Measurements from ENCODE around the gene ZNF683. TPM values are rescaled to one million over a fixed set of nuclear protein-coding genes. Genes with fewer than 3 reads are reported as not detected.

Gene ZNF683
- total RNA-seq, 4 donors from 2014 or later = 0.62 TPM; not detected in 3

DNA sequence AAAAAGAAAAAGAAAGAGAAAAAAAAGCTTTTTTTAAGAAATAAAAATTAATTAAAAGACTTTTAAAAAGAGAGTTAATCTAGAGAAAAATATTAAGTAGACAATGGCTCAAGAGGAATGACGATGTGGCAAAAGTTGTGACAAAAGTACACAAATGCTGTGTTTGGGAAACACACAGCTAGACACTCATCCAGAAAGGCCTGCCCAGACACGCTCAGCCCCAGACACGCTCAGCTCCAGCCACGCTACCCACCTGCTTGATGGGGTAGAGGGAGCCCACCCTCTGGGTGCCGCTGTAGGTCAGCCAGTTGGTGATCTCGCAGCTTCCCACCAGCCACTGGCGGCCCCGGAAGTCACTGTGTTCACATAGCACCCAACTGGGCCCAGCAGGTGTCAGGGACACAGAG, 44.6 kb downstream of the ZNF683 start:
- H3K9me3 ChIP-seq = no peaks in the 10 kb centered on the region
- no peak for TF ChIP-seq POLR2A (IDR thresholded peaks at IDR 0.05)
- TF ChIP-seq EP300 (IDR thresholded peaks at IDR 0.05) = no peak
- TF ChIP-seq, protein P1, sequence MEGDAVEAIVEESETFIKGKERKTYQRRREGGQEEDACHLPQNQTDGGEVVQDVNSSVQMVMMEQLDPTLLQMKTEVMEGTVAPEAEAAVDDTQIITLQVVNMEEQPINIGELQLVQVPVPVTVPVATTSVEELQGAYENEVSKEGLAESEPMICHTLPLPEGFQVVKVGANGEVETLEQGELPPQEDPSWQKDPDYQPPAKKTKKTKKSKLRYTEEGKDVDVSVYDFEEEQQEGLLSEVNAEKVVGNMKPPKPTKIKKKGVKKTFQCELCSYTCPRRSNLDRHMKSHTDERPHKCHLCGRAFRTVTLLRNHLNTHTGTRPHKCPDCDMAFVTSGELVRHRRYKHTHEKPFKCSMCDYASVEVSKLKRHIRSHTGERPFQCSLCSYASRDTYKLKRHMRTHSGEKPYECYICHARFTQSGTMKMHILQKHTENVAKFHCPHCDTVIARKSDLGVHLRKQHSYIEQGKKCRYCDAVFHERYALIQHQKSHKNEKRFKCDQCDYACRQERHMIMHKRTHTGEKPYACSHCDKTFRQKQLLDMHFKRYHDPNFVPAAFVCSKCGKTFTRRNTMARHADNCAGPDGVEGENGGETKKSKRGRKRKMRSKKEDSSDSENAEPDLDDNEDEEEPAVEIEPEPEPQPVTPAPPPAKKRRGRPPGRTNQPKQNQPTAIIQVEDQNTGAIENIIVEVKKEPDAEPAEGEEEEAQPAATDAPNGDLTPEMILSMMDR (IDR thresholded peaks at IDR 0.05) = no peak
- TF ChIP-seq POLR2AphosphoS5 (IDR thresholded peaks at IDR 0.05) = no peak
- no peaks in the 10 kb centered on the region for H3K4me1 ChIP-seq
- H3K4me3 ChIP-seq = no peak overlapping the region
- no peak overlapping the region for H3K27ac ChIP-seq
- peaks cover 77% of the 10 kb centered on the region for H3K27me3 ChIP-seq
- WGBS, 2 donors (ENCODE audit: low coverage in 1 of 2) = 75 to 90% methylated on average over 4 to 6 of the region's 8 CpGs
- ATAC-seq = no peak
- no peaks in the 10 kb centered on the region for H3K36me3 ChIP-seq

DNA sequence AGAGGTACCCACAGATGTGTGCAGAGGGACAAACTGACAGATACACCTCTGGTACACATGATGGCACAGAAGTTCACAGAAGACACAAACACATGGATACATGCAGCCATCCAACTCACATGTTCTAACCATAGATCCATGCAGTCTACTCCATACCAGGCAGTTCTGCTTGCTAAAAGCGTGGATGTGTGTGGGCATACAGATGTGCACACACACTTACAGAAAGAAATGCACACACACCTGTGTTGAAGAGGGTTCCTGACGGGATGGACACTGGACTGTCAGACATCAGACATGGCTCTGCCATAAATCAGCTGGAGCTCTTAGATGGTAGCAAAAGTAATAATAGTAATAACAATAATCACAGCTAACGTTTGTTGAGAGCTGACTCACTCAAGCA, 48.0 kb downstream of the ZNF683 start:
- 63 to 69% methylated on average over 2 to 3 of the region's 3 CpGs for WGBS, 2 donors (ENCODE audit: low coverage in 1 of 2)
- Histone ChIP-seq H3K27ac (no peak overlapping the region), H3K9me3 (no peaks in the 10 kb centered on the region), H3K4me3 (no peak overlapping the region), H3K36me3 (no peaks in the 10 kb centered on the region), H3K27me3 (peaks cover 58% of the 10 kb centered on the region), H3K4me1 (peaks cover 0 to 12% (median 6%) of the 10 kb centered on the region in 3 donors)
- TF ChIP-seq, protein P1 (IDR thresholded peaks at IDR 0.05) = no peak
- TF ChIP-seq POLR2AphosphoS5 (IDR thresholded peaks at IDR 0.05) = no peak
- TF ChIP-seq POLR2A (IDR thresholded peaks at IDR 0.05) = no peak
- no peak for TF ChIP-seq EP300 (IDR thresholded peaks at IDR 0.05)
- ATAC-seq = no peak

DNA sequence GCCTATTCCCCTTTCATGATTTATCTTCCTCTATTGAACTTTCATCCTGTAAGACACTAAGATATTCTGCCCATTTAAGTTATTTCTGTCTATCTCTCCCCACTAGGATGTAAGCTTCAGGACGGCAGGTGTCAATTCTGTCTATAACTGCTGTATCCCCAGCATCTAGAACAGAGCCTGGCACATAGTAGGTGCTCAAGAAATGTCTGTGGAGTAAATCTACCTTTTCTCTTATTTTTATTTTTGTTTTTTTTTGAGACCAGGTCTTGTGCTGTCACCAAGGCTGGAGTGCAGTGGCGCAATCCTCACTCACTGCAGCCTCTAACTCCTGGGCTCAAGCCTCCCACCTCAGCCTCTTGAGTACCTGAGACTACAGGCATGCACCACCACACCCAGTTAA, 49.2 kb downstream of the ZNF683 start:
- no peak overlapping the region for H3K27ac ChIP-seq
- TF ChIP-seq EP300 (IDR thresholded peaks at IDR 0.05) = no peak
- TF ChIP-seq, protein P1 (IDR thresholded peaks at IDR 0.05) = no peak
- no peak for TF ChIP-seq POLR2AphosphoS5 (IDR thresholded peaks at IDR 0.05)
- TF ChIP-seq POLR2A (IDR thresholded peaks at IDR 0.05) = no peak
- no peaks in the 10 kb centered on the region for H3K36me3 ChIP-seq
- no peaks in the 10 kb centered on the region for H3K9me3 ChIP-seq
- peaks cover 0 to 12% (median 6%) of the 10 kb centered on the region in 3 donors for H3K4me1 ChIP-seq
- WGBS, 2 donors (ENCODE audit: low coverage in 1 of 2) = 72 to 100% methylated on average over 2 of the region's 2 CpGs
- no peak for ATAC-seq
- peaks cover 47% of the 10 kb centered on the region for H3K27me3 ChIP-seq
- H3K4me3 ChIP-seq = no peak overlapping the region

DNA sequence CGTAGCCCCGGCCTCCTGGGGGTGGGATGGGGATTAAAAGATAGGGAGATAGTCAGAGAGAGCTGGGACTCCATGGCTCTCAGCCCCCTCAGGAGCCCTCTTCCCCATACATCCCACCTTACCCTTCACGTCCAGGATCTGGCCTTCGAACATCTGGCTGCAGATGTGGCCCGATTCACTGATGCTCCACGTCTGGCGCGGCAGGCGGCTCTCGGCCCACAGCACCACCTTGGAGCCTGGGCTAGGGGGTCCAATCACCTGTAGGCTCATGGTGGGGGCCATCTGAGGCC, 50.6 kb downstream of the ZNF683 start:
- Histone ChIP-seq H3K27ac (no peak overlapping the region), H3K27me3 (peaks cover 40% of the 10 kb centered on the region), H3K4me3 (no peak overlapping the region), H3K4me1 (peaks cover 0 to 12% (median 6%) of the 10 kb centered on the region in 3 donors), H3K9me3 (no peaks in the 10 kb centered on the region), H3K36me3 (no peaks in the 10 kb centered on the region)
- 33 to 52% methylated on average over 3 to 4 of the region's 10 CpGs for WGBS, 2 donors (ENCODE audit: low coverage in 1 of 2)
- no peak for ATAC-seq
- TF ChIP-seq, protein P1 (IDR thresholded peaks at IDR 0.05) = no peak
- no peak for TF ChIP-seq EP300 (IDR thresholded peaks at IDR 0.05)
- TF ChIP-seq POLR2A (IDR thresholded peaks at IDR 0.05) = no peak
- no peak for TF ChIP-seq POLR2AphosphoS5 (IDR thresholded peaks at IDR 0.05)

DNA sequence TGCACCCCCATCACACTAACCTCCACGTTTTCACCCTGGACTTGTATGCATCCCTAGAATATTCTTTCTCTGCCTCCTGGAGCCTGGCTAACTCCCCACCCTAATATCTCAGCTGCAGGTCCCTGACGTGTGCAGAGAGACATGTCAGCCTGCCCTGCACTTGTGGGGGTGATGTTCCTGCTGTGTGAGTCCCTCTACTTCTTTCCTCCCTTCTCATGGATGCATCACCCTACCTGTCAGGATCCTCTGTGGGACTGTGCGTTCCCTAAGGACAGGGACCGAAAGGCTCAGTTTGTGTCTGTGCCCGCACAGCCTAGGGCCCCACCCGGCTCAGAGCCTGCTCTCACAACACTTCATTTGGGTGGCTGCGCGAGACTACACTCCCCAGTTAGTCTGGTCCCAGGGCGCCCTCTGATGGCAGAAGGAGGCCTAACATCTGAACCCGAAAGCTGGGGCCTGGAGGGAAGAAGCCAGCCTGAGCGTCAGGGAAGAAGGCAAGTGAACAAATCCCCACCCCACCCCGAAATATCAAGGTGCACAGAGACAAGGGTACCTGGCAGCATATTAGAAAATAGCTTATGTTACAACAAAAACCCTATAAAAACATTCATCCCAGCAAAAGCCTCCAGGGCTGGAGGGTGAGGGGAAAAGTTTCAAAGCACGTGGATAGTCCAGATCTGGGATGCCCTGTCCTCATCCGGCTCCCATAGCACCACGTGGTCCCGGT, 51.1 kb downstream of the ZNF683 start:
- ATAC-seq = peak; percentile 92
- Histone ChIP-seq H3K27ac (peak overlapping the region in 1 of 4 donors; percentile 12), H3K36me3 (no peaks in the 10 kb centered on the region), H3K4me3 (no peak overlapping the region), H3K27me3 (peaks cover 35% of the 10 kb centered on the region), H3K9me3 (no peaks in the 10 kb centered on the region), H3K4me1 (peaks cover 0 to 12% (median 6%) of the 10 kb centered on the region in 3 donors)
- 14 to 29% methylated on average over 5 to 7 of the region's 16 CpGs for WGBS, 2 donors (ENCODE audit: low coverage in 1 of 2)
- TF ChIP-seq EP300 (IDR thresholded peaks at IDR 0.05) = no peak
- TF ChIP-seq, protein P1 (IDR thresholded peaks at IDR 0.05) = peak in 3 of 4 experiments; percentile 88 to 93 (median 91)
